HG03175 (cell line): Measurements from ENCODE around the gene SLC25A47.

Experiments used
- ATAC-seq: cut with Tn5 transposase; IDR thresholded peaks from one replicate; pipeline ENCODE4 v1.9.1; 2021; ENCODE audit warnings: mild to moderate bottlenecking, moderate library complexity; ENCODE audit not compliant: unreplicated experiment

Gene SLC25A47

DNA sequence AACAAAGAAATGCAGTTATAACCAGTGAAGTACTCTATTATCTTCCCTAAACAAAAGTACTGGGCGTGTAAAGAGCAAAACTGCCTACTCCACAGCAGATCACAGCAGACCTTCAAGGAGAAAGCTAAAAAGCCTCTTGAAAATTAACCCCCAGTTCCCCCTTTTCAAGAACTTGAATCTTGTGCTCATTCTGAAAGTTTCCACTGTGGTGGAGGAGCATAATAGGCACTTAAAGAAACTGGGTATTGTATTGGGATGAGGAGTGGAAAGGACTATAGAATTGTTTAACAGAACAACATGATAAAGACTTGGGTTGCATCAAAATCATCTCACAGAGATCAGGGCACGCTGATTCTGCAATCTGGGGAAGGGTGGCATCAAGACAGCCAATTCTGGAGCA is 51.1 kb downstream of the SLC25A47 start:
- ATAC-seq: no peak

DNA sequence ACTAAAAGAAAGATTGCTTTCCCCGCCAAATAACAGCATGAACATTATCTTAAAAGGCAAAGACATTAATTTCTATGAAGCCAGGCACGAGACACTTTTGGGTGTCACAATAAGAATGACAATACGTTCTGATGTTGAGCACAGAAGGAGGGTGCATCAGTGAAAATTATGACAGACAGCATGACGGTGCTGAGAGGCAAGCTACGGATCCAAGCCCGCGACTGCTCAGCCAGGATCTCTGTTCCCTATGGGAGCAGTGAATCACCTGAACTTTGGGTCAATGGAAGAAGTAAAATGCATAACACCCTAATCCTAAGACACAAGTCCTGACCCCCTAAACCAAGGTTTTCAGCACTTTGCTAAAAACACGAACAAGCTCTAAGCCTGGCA is 51.7 kb downstream of the SLC25A47 start:
- no peak for ATAC-seq

DNA sequence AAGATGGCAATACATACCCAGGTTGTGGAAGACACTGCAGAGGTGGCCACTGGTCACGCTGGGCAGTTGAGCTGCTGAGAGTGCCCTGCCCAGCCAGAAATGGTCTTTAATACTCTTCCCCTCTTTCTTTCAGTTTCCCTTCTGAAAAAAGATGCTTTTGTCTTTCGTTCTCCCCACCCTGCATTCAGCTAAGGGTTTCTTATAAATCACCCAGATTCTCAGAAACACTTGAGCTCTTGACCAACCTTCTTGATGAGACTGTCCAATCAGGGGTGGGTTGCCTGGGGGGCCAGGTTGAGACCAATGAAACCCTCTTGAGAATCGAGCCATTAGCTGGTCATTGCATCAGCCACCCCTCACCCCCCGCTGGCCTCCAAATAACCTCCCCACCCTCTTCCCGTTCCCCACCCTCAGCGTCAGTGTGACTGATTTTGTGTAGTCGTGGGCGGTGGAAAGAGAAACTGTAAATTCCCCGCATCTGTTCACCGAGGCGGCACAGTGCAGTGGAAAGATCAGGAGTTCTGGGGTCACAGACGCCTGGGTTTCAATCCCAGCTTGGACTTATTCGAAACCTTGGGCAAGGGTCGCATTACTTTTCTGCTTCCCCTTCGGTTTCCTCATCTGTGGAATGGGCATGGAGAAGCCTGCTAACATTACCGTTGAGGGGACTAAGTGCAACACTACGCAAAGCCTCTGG is 52.3 kb downstream of the SLC25A47 start:
- ATAC-seq: peak; percentile 33

DNA sequence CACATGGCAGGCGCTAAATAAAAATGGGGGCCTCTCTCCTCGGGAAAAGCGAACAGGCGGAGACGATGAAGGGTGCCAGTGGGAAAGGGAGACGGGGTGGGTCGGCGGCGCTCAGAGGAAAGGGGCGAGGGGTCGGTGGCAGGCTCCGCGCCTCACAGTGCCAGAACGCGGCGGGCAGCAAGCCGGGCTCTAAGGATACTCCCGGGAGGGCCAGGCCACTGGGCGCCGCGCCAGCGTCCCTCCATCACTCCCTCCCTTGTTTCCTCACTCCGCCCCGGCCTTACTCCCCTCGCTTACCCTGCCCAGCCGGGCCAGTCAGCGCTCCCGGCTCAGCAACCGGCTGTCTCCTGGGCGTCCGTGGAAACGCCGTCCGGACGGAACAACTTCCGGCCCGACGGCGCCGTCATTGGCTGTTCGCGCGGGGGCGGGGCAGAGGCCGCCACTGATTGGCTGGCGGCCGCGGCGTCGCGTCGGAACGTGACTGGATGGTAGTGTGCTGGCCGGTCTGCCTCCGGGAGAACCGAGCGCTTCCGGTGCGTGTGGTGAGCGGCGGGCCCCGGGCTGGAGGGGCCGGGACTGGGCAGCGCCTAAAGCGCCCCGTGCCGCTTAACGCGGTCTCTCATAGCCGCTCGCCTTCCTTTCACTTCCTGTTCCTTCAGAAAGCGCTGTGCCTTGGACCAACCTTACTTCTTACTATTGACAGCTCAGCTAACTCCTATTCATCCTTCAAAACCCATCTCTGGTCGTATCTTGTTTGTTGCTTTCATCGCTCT is 53.0 kb downstream of the SLC25A47 start, which contains the start of gene WDR25:
Gene WDR25, plus strand, starts transcription at position 523 of the 773 bp plus-strand sequence.
- ATAC-seq: peak; percentile 84

DNA sequence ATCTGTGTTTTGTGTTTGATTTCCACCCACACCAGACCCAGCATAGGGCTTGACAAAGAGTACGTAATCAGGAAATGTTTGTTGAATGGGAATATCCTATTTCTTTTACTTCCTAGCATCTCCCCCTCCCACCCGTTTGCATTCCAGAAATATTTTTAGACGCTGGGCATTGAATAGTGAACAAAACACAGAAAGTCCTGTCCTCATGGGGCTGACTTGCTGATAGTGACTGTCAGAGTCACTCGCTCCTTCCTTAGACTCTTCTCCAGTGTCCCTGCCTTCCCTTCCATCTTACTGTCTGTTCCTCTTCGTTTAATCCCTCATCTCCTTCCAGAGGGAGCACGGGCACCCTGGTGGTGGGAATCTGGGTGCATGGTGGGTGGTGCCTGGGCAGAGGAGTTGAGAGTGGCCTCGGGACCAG is 53.6 kb downstream of the SLC25A47 start:
- ATAC-seq: no peak
